ENCODE results near the gene NT5C1A.

- TF ChIP-seq, protein P1, sequence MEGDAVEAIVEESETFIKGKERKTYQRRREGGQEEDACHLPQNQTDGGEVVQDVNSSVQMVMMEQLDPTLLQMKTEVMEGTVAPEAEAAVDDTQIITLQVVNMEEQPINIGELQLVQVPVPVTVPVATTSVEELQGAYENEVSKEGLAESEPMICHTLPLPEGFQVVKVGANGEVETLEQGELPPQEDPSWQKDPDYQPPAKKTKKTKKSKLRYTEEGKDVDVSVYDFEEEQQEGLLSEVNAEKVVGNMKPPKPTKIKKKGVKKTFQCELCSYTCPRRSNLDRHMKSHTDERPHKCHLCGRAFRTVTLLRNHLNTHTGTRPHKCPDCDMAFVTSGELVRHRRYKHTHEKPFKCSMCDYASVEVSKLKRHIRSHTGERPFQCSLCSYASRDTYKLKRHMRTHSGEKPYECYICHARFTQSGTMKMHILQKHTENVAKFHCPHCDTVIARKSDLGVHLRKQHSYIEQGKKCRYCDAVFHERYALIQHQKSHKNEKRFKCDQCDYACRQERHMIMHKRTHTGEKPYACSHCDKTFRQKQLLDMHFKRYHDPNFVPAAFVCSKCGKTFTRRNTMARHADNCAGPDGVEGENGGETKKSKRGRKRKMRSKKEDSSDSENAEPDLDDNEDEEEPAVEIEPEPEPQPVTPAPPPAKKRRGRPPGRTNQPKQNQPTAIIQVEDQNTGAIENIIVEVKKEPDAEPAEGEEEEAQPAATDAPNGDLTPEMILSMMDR (IDR thresholded peaks at IDR 0.05; ENCODE audit: low read depth, low read length): no peak
- TF ChIP-seq EZH2phosphoT487 (IDR thresholded peaks at IDR 0.05; ENCODE audit: low read depth): no peak
Measured at GRCh38 chr1:39626646-39627045, 45.3 kb downstream of the NT5C1A start.
